GM19328 (cell line): Measurements from ENCODE around the gene SERPINE3.

Source experiments
- ATAC-seq: cut with Tn5 transposase; IDR thresholded peaks from one replicate; pipeline ENCODE4 v1.9.1; 2021; ENCODE audit warnings: mild to moderate bottlenecking, moderate library complexity; ENCODE audit not compliant: unreplicated experiment

SERPINE3 gene

GRCh38 chr13:51360489-51360888 is 21.0 kb downstream of the SERPINE3 start:
- ATAC-seq, result no peak

DNA sequence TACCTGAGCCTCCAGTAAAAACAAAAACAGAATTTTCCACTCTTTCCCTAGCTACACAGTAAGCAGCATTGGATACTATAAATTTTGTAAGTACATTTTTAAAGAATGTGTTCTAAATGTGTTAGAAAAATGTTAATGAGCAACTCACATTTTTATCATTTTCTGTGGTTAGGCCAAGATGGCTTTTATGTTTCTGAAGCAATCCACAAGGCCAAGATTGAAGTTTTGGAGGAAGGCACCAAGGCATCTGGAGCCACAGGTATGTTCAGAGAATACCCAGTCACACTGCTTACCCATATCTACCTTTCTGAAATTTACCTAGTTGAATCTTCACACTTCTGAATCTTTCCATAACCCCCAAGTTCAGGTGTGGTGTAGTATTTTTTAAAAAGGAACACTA is 21.6 kb downstream of the SERPINE3 start:
- ATAC-seq, result no peak

- no peak for ATAC-seq
Measured at GRCh38 chr13:51363625-51364024, 24.1 kb downstream of the SERPINE3 start.

GRCh38 chr13:51364404-51365008 is 25.0 kb downstream of the SERPINE3 start:
- ATAC-seq, result no peak

GRCh38 chr13:51370116-51370515 is 30.6 kb downstream of the SERPINE3 start:
- no peak for ATAC-seq

- ATAC-seq, result no peak
Measured at GRCh38 chr13:51370811-51371210, 31.3 kb downstream of the SERPINE3 start.

DNA sequence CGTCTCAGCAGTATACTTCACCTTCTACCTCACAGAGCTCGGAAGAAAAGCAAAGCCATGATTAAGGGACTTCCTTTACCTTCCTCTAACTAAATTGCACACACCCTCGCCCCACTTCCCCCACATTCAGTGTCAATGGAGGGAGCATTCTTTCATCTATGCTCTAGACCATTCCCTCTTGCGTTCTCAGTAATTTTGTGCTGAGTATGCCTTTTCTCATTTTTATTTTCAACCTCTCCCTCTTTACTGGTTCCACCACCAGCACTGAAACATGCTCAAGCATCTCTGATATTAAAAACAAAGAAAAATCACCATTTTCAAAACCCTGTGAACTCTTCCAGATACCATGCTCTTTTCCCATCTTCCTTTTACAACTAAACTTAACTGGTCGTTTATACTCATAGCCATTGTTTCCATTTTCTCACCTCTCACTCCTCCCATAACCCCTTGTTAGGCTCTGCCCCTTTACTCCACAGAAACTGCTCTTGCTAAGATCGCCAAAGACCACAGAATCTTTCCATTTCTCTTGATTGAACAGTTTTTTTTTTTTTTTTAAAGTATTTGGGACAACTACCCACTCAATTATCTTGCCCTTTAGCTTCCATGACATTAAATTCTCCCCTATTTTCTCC is 32.4 kb downstream of the SERPINE3 start:
- no peak for ATAC-seq

GRCh38 chr13:51373451-51373850 is 34.0 kb downstream of the SERPINE3 start:
- no peak for ATAC-seq

DNA sequence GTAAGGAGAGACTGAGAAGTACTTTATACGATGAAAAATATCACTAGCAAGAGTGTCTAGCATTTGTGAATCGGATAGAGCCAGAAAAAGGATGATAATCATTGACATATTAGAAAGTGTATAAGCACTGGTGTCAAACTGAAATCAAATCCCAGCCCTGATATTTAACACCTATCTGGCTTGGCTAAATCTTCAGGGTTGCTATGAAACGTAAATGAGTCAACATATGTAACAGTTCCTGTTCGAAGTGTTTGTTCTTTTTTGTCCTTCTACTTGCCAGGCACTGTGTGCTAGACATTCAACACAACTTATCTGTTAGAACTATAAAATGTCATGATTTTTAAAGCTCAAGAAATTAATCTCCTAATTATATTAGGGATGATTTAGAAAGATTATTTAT is 40.8 kb downstream of the SERPINE3 start:
- no peak for ATAC-seq

GRCh38 chr13:51385114-51385513 is 45.6 kb downstream of the SERPINE3 start:
- ATAC-seq, result no peak

GRCh38 chr13:51394724-51395123 is 55.2 kb downstream of the SERPINE3 start:
- no peak for ATAC-seq

DNA sequence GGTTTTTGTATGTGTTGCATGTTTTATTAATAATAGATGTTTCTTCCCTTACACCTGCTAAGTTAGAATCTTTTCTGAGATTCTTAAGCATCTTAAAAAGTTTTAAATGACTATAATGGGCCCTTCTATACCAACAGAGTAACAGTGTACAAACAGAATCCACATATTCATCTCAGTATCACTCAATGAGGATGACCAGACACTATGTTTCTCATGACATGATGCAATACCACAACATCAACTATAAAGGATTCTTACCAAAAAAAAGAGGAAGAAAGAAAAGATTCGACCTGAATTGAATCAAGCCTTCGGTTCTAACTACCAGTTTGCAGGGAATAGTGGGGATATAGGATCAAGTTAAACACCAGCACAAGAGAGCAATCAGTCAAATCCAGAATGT is 56.9 kb downstream of the SERPINE3 start:
- no peak for ATAC-seq

DNA sequence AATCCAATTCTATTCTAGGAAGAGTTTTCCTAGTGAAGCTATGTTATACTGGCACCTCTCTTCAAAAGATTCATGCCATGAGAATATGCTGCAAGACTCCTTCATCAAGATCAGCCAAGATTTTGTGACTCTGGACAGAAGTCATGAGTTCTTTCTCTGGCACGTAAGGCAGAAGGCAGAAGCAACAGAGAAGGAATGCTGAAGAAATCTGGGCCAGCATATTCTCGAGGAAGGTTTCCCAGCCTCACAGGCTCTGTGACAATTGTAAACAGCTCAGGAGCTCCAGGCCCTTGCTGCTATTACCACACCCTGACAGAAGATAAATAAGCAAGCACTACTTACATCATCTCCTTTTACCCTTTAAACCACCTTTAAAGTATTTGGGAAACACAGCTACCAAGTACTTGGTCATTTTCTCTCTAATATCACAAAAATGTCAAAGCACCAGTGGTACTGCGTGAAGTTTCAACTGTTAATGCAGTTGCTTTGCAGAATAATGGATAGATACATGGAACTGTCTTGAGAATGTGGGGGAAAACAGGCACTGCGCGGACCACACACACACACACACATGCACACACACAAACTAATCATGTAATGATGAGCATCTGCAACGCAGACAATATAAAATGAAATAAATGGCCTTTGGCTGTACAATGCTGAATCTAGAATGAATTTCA is 57.9 kb downstream of the SERPINE3 start:
- no peak for ATAC-seq

- no peak for ATAC-seq
Measured at GRCh38 chr13:51405176-51405575, 65.7 kb downstream of the SERPINE3 start.

- no peak for ATAC-seq
Measured at GRCh38 chr13:51412431-51412830, 72.9 kb downstream of the SERPINE3 start.
